Adipocyte (in vitro differentiated cells): ENCODE measurements around the gene USP21.
"Not testable (repeated sequence)": the region's sequence is repeated elsewhere in the genome, so short reads cannot be mapped to it uniquely, and the experiment has no call there.

Experiments used
- DNase-seq: peaks from one replicate; pipeline ENCODE4 v3.0.0-alpha.2; 2015; ENCODE audit warnings: low read depth
- H3K27me3 ChIP-seq: replicated peaks from 2 replicates; pipeline ENCODE4 v1.7.0; 2013; ENCODE audit warnings: mild to moderate bottlenecking, low read length, moderate library complexity; ENCODE audit not compliant: control insufficient read depth, insufficient read depth
- H3K36me3 ChIP-seq: 2 replicates; pipeline ENCODE4 v1.7.0; 2013; ENCODE audit warnings: low read length, mild to moderate bottlenecking, moderate library complexity; ENCODE audit not compliant: control insufficient read depth, insufficient read depth, severe bottlenecking
- H3K4me1 ChIP-seq: 2 replicates; pipeline ENCODE4 v1.7.0; 2013; ENCODE audit warnings: mild to moderate bottlenecking, low read length, moderate library complexity; ENCODE audit not compliant: control insufficient read depth, insufficient read depth
- H3K4me3 ChIP-seq: 2 replicates; pipeline ENCODE4 v1.7.0; 2013; ENCODE audit warnings: mild to moderate bottlenecking, low read length, moderate library complexity
- H3K9ac ChIP-seq: 2 replicates; pipeline ENCODE4 v1.7.0; 2013; ENCODE audit warnings: mild to moderate bottlenecking, low read length, moderate library complexity
- H3K9me3 ChIP-seq: 2 replicates; pipeline ENCODE4 v1.7.0; 2013; ENCODE audit warnings: mild to moderate bottlenecking, low read length, moderate library complexity; ENCODE audit not compliant: control insufficient read depth

USP21 gene, protein sequence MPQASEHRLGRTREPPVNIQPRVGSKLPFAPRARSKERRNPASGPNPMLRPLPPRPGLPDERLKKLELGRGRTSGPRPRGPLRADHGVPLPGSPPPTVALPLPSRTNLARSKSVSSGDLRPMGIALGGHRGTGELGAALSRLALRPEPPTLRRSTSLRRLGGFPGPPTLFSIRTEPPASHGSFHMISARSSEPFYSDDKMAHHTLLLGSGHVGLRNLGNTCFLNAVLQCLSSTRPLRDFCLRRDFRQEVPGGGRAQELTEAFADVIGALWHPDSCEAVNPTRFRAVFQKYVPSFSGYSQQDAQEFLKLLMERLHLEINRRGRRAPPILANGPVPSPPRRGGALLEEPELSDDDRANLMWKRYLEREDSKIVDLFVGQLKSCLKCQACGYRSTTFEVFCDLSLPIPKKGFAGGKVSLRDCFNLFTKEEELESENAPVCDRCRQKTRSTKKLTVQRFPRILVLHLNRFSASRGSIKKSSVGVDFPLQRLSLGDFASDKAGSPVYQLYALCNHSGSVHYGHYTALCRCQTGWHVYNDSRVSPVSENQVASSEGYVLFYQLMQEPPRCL

DNA sequence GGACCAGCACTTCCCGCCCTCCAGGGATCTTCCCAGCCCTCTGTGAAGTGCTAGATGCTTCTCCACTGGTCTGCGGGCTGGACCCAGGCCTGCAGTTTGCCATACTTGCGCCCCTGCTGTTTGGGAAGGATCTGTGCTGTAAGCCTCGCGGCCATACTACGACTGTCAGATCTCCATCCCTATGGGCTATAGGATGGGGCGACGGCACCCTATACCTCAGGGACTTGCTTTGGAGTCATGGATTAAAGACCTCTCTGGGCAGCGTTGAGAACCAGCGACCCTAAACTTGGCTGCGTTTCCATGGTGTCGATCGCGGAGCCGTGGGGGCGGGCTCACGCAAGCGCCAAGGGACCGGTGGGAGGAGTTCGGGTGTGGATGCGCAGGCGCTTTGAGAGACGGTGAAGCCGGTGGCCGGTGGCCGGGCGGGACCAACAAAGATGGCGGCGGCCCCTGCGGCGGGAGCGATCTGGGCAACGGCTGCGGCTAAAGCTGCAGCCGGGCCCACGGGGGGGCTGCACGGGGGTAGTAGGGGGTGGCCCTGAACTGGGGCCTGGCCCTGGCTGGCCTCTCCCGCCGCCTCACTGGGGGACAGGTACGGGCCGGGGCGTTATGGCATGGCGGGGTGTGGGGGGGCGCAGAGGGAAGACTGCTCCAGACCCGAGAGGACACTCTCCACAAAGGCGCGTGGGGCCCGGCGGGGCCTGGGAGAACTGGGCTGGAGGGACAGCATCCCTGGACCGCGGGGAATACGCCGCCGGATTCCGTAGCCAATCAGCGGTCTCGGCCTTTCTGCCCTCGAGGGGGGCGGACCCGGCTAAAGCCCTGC, at the start of gene USP21:
USP21 (plus strand) TSS at position 414 of the 826 bp plus-strand sequence. CDS start 1,141 bp downstream, outside the sequence.
- H3K9me3 ChIP-seq = no peaks in the 10 kb centered on the region
- DNase-seq = peak; percentile 98
- peak within 1 kb of the TSS; percentile 90 for H3K4me3 ChIP-seq
- H3K9ac ChIP-seq = peak within 1 kb of the TSS; percentile 90
- no peaks in the 10 kb centered on the region for H3K27me3 ChIP-seq
- H3K36me3 ChIP-seq = peaks cover 37% of the 10 kb centered on the region
- peaks cover 18% of the 10 kb centered on the region for H3K4me1 ChIP-seq

DNA sequence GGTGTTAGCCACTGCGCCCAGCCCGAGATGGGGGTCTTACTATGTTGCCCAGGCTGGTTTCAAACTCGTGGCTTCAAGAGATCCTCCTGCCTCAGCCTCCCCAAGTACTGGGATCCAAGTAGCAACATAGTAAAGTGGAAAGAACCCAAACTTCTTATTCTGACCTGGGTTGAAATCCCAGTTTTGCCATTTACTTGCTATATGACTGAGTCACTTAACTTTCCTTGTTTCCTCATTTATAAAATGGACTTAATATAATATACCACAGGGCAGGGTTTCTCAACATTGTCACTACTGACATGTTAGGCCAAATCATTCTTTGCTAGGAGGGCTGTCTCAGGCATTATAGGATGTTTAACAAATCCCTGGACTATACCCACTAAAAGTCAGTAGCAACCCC, 48.2 kb upstream of the USP21 start:
- Histone ChIP-seq H3K4me1 (peaks cover 31% of the 10 kb centered on the region), H3K9ac (no peak overlapping the region), H3K27me3 (no peaks in the 10 kb centered on the region), H3K36me3 (peaks cover 32% of the 10 kb centered on the region), H3K4me3 (no peak overlapping the region), H3K9me3 (no peaks in the 10 kb centered on the region)
- no peak for DNase-seq

DNA sequence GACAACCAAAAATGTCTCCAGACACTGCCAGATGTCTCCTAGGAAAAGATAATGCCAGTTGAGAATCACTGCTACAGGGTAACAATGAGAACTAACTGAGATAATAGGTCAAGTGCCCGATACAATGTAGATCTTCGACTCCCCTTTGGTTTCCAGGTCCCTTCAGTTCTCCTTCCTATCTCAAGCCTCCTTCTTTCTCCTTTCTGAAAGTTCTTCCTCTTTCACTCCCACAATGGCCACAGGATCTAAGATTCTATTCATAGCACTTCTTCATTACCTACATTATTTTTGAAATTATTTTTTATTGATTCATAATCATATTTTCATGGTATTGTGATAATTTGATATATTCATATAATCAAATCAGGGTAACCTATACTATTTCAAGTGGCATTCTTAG, 47.8 kb upstream of the USP21 start:
- Histone ChIP-seq H3K27me3 (no peaks in the 10 kb centered on the region), H3K4me1 (peaks cover 31% of the 10 kb centered on the region), H3K4me3 (no peak overlapping the region), H3K9ac (no peak overlapping the region), H3K36me3 (peaks cover 29% of the 10 kb centered on the region), H3K9me3 (no peaks in the 10 kb centered on the region)
- no peak for DNase-seq

DNA sequence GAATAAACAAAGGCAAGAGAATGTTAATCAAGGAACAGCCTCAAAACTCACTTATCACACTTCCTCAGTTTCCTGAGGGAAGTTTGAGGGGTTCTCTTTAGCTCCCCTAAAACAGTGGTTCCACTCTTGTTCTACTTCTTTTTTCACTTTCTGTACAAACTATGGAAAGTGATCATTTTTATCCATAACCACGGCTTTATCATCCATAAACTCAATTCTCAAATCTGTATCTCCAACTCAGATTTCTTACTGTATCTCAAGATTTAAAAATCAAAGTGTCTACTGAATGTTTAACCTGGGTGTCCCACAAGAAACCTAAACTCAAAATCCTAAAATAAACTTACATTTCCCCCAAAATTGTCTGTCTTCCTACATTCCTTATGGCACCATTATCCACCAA, 45.4 kb upstream of the USP21 start:
- H3K4me3 ChIP-seq = no peak overlapping the region
- no peak for DNase-seq
- no peaks in the 10 kb centered on the region for H3K27me3 ChIP-seq
- H3K4me1 ChIP-seq = peaks cover 43% of the 10 kb centered on the region
- H3K9ac ChIP-seq = no peak overlapping the region
- peaks cover 22% of the 10 kb centered on the region for H3K36me3 ChIP-seq
- H3K9me3 ChIP-seq = no peaks in the 10 kb centered on the region

DNA sequence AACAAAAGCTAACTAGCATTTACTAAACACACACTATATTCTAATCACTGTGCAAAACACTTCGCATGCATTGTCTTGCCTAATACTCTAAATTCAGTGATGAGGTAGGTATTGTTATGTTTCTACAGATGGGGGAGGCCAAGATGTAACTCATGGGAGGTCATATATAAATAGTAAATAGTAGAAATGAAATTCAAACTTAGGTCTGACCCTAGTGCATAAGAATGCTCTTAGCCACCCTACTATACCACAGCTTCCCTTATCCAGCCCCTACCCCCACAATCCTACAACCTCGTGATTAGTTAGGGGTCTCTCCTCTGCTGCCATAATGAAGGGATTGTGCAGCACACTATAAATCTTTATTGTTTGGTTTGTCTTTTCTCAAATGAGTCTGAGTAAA, 44.7 kb upstream of the USP21 start:
- Histone ChIP-seq H3K9ac (no peak overlapping the region), H3K4me1 (peaks cover 49% of the 10 kb centered on the region), H3K27me3 (no peaks in the 10 kb centered on the region), H3K9me3 (no peaks in the 10 kb centered on the region), H3K36me3 (peaks cover 19% of the 10 kb centered on the region), H3K4me3 (no peak overlapping the region)
- no peak for DNase-seq

DNA sequence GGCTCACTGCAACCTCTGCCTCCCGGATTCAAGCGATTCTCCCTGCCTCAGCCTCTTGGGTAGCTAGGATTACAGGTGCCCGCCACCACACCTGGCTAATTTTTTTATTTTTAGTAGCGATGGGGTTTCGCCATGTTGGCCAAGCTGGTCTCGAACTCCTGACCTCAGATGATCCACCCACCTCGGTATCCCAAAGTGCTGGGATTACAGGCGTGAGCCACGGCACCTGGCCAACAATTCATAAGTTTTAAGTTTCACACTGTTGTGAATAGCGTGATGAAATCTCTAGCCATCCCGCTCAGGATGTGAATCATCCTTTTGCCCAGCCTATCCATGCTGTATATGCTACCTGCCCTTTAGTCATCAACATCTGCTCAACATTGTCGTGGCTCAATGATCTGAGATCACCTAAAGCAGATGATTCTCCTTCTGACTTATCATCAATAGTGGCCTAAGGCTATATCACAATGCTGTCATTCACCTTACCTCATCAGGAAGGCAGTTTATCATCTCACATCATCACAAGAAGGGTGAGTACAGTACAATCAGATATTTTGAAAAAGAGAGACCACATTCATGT, 44.1 kb upstream of the USP21 start:
- H3K9ac ChIP-seq = no peak overlapping the region
- H3K4me3 ChIP-seq = no peak overlapping the region
- H3K27me3 ChIP-seq = no peaks in the 10 kb centered on the region
- DNase-seq = no peak
- no peaks in the 10 kb centered on the region for H3K9me3 ChIP-seq
- peaks cover 56% of the 10 kb centered on the region for H3K4me1 ChIP-seq
- peaks cover 19% of the 10 kb centered on the region for H3K36me3 ChIP-seq

DNA sequence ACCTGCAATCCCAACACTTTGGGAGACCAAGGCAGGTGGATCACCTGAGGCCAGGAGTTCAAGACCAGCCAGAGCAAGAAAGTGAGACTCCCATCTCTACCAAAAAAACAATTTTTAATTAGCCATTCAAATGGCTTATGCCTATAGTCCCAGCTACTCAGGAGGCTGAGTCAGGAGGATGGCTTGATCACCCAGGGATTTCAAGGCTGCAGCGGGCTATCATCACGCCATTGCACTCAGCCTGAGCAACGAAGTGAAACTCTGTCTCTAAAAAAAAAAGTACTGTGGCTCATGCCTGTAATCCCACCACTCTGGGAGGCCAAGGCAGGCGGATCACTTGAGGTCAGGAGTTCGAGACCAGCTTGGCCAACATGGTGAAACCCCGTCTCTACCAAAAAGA, 43.3 kb upstream of the USP21 start:
- peaks cover 26% of the 10 kb centered on the region for H3K36me3 ChIP-seq
- DNase-seq = not testable (repeated sequence)

DNA sequence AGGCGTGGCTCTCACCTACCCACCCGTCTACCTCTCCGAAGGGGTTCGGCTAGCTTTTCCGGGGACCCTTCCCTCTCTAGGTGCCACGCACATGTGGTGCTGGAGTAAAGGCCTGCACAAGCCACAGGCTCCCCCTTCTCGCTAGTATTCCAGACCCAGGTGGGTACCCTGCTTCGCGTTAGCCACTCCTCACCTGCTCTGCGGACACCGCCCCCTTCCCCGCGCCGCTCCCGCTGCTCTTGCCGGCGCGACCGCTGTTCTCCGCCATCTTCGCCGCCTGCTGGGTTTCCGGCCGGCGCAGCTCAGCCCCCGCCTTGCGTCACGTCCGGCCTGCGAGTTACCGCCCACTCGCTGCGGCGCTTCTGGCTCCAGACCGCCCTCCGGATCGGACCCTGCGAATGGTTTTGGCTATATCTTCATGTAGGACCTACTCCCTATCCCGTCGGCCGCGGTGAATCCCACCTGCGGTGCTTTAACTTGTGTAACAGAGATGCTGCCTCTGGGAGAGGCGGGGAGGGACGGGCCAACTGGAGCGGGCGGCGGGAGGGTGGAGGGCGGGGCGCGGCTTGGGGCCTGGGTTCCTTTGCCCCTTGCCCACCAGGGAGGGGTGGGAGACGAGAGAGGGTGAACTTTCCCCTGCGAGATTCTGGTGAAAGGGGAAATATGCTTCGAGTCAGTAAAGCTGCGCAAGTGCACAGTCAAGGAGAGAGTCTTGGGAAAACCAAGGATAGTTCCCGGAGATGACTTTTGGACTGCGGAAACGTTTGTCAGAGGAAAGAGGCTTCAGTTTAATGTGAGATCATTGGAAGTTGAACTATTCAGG, 41.3 kb upstream of the USP21 start, which contains the start of the genes NIT1 and PFDN2:
NIT1 (plus strand) TSS at position 347 of the 823 bp plus-strand sequence; CDS start at position 419, 72 bp downstream.
PFDN2 (minus strand) TSS at position 279 of the 823 bp plus-strand sequence; CDS start at position 268, 11 bp downstream.
- Histone ChIP-seq H3K4me3 (peak within 1 kb of the TSS; percentile 100), H3K27me3 (no peaks in the 10 kb centered on the region), H3K36me3 (peaks cover 46% of the 10 kb centered on the region), H3K4me1 (peaks cover 50% of the 10 kb centered on the region), H3K9me3 (no peaks in the 10 kb centered on the region), H3K9ac (peak within 1 kb of the TSS; percentile 99)
- DNase-seq = peak; percentile 96

More for the DNA sequence above, 43.3 kb upstream of the USP21 start:
- not testable (repeated sequence) for H3K9me3 ChIP-seq, H3K27me3 ChIP-seq, H3K9ac ChIP-seq
- peaks cover 60% of the 10 kb centered on the region for H3K4me1 ChIP-seq
- peak overlapping the region; percentile 100 for H3K4me3 ChIP-seq

DNA sequence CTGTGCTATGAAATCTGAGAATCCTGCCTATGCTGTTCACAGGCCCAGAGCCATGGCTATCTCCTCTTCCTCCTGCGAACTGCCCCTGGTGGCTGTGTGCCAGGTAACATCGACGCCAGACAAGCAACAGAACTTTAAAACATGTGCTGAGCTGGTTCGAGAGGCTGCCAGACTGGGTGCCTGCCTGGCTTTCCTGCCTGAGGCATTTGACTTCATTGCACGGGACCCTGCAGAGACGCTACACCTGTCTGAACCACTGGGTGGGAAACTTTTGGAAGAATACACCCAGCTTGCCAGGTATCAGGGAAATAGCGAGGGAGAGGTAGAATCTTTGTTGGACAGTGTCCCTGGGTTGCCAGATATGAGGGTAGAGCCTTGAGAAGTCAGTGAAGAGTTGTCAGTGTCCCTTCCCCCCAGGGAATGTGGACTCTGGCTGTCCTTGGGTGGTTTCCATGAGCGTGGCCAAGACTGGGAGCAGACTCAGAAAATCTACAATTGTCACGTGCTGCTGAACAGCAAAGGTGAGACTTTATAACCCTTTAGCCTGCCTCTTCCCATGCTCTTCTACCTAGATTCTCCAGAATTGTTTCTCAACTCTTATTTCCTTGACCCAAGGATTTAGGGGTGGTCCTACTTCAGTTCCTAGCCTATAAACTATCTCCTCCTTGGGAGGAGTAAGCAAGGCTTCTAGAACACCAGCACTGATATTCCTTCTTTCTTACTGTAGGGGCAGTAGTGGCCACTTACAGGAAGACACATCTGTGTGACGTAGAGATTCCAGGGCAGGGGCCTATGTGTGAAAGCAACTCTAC, 40.0 kb upstream of the USP21 start:
- Histone ChIP-seq H3K36me3 (peaks cover 51% of the 10 kb centered on the region), H3K4me3 (peak overlapping the region; percentile 100), H3K9me3 (no peaks in the 10 kb centered on the region), H3K4me1 (peaks cover 49% of the 10 kb centered on the region), H3K27me3 (no peaks in the 10 kb centered on the region), H3K9ac (peak overlapping the region; percentile 99)
- DNase-seq = peak; percentile 77
